HG03432 (cell line): ENCODE data around the gene SLC6A6.

ENCODE experiments used
- ATAC-seq: cut with Tn5 transposase; IDR thresholded peaks from one replicate; pipeline ENCODE4 v1.9.1; 2021; ENCODE audit warnings: mild to moderate bottlenecking, moderate library complexity; ENCODE audit not compliant: unreplicated experiment

Gene SLC6A6

GRCh38 chr3:14536055-14536815, 133.8 kb downstream of the SLC6A6 start:
- ATAC-seq = no peak

- ATAC-seq = no peak
Observed at GRCh38 chr3:14536837-14537589, 134.6 kb downstream of the SLC6A6 start.

- ATAC-seq = no peak
Observed at GRCh38 chr3:14537590-14538450, 135.4 kb downstream of the SLC6A6 start.

- no peak for ATAC-seq
Observed at GRCh38 chr3:14538451-14539088, 136.2 kb downstream of the SLC6A6 start.
